ENCODE results near the gene PRSS33. TPM values are rescaled to one million over a fixed set of nuclear protein-coding genes. Genes with fewer than 3 reads are reported as not detected.

The PRSS33 gene
- total RNA-seq, 1 donor from 2014 or later = not detected

- no peak for DNase-seq
- peaks cover 80% of the 10 kb centered on the region for H3K27me3 ChIP-seq (ENCODE audit: low read depth)
- no peak for TF ChIP-seq CTCF (IDR thresholded peaks at IDR 0.05; ENCODE audit: borderline replicate concordance)
Observed at GRCh38 chr16:2827831-2828520, 40.6 kb upstream of the PRSS33 start.

GRCh38 chr16:2827374-2827791 is 40.0 kb upstream of the PRSS33 start:
- no peaks in the 10 kb centered on the region for H3K4me1 ChIP-seq
- TF ChIP-seq CTCF (IDR thresholded peaks at IDR 0.05; ENCODE audit: borderline replicate concordance) = no peak
- no peak overlapping the region for H3K27ac ChIP-seq (replicated peaks)
- H3K4me3 ChIP-seq = no peak overlapping the region
- no peaks in the 10 kb centered on the region for H3K9me3 ChIP-seq (replicated peaks)
- no peaks in the 10 kb centered on the region for H3K36me3 ChIP-seq
- H3K27me3 ChIP-seq (ENCODE audit: low read depth) = peaks cover 74% of the 10 kb centered on the region
- intact Hi-C loops (cut with micrococcal nuclease) = no loop called here
- DNase-seq = no peak

More at GRCh38 chr16:2827831-2828520, 40.6 kb upstream of the PRSS33 start:
- Histone ChIP-seq H3K4me1 (no peaks in the 10 kb centered on the region), H3K27ac (replicated peaks) (no peak overlapping the region), H3K4me3 (no peak overlapping the region), H3K9me3 (replicated peaks) (no peaks in the 10 kb centered on the region), H3K36me3 (no peaks in the 10 kb centered on the region)
- intact Hi-C loops (cut with micrococcal nuclease) = no loop called here

- Histone ChIP-seq H3K4me3 (no peak overlapping the region), H3K36me3 (no peaks in the 10 kb centered on the region), H3K9me3 (replicated peaks) (no peaks in the 10 kb centered on the region), H3K4me1 (no peaks in the 10 kb centered on the region), H3K27ac (replicated peaks) (no peak overlapping the region), H3K27me3 (ENCODE audit: low read depth) (peaks cover 72% of the 10 kb centered on the region)
- DNase-seq = no peak
- intact Hi-C loops (cut with micrococcal nuclease) = no loop called here
- TF ChIP-seq CTCF (IDR thresholded peaks at IDR 0.05; ENCODE audit: borderline replicate concordance) = no peak
Observed at GRCh38 chr16:2826591-2827373, 39.4 kb upstream of the PRSS33 start.

GRCh38 chr16:2825906-2826305 is 38.5 kb upstream of the PRSS33 start:
- no peak for DNase-seq
- no peak overlapping the region for H3K27ac ChIP-seq (replicated peaks)
- H3K36me3 ChIP-seq = no peaks in the 10 kb centered on the region
- H3K9me3 ChIP-seq (replicated peaks) = no peaks in the 10 kb centered on the region
- H3K4me3 ChIP-seq = no peak overlapping the region
- intact Hi-C loops (cut with micrococcal nuclease) = no loop called here
- peaks cover 72% of the 10 kb centered on the region for H3K27me3 ChIP-seq (ENCODE audit: low read depth)
- H3K4me1 ChIP-seq = no peaks in the 10 kb centered on the region
- no peak for TF ChIP-seq CTCF (IDR thresholded peaks at IDR 0.05; ENCODE audit: borderline replicate concordance)

- no peak overlapping the region for H3K4me3 ChIP-seq
- no peak overlapping the region for H3K27ac ChIP-seq (replicated peaks)
- no peaks in the 10 kb centered on the region for H3K9me3 ChIP-seq (replicated peaks)
- no peak for TF ChIP-seq CTCF (IDR thresholded peaks at IDR 0.05; ENCODE audit: borderline replicate concordance)
- no peaks in the 10 kb centered on the region for H3K36me3 ChIP-seq
- no peaks in the 10 kb centered on the region for H3K4me1 ChIP-seq
- H3K27me3 ChIP-seq (ENCODE audit: low read depth) = peaks cover 72% of the 10 kb centered on the region
- no peak for DNase-seq
- intact Hi-C loops (cut with micrococcal nuclease) = no loop called here
Observed at GRCh38 chr16:2825049-2825742, 37.8 kb upstream of the PRSS33 start.

All from left ventricle myocardium inferior (tissue), 1 donor.